ENCODE measurements around the gene CDC42EP3. TPM values are rescaled to one million over a fixed set of nuclear protein-coding genes. Genes with fewer than 3 reads are reported as not detected.

Gene CDC42EP3
- polyA plus RNA-seq, 2 of the 4 experiments (the other 2 are of a cell fraction): 23.8 to 39.1 TPM

DNA sequence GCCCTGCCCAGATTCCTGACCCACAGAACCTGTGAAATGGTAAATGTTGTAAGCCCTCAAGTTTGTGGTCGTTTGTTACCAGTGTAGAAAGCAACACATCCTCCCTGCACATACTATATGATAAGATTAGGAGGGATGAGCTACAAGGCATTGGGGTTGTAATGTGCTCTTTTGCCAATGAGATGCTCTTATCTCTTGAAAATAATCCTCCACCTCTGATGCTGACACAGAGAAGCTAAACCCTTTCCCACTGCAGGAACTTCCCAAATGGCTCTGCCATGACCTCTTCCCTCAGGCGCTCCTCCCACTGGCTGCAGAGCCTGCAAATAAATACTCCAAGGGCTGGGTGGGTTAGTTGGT lies 23.5 kb downstream of the CDC42EP3 start (continued):
- no peak for TF ChIP-seq HMGXB4 (CRISPR knock-in tag; IDR thresholded peaks at IDR 0.05; ENCODE audit: borderline replicate concordance)
- TF ChIP-seq PHF8 (IDR thresholded peaks at IDR 0.05; ENCODE audit: borderline replicate concordance, low read depth): no peak
- TF ChIP-seq, protein P1, sequence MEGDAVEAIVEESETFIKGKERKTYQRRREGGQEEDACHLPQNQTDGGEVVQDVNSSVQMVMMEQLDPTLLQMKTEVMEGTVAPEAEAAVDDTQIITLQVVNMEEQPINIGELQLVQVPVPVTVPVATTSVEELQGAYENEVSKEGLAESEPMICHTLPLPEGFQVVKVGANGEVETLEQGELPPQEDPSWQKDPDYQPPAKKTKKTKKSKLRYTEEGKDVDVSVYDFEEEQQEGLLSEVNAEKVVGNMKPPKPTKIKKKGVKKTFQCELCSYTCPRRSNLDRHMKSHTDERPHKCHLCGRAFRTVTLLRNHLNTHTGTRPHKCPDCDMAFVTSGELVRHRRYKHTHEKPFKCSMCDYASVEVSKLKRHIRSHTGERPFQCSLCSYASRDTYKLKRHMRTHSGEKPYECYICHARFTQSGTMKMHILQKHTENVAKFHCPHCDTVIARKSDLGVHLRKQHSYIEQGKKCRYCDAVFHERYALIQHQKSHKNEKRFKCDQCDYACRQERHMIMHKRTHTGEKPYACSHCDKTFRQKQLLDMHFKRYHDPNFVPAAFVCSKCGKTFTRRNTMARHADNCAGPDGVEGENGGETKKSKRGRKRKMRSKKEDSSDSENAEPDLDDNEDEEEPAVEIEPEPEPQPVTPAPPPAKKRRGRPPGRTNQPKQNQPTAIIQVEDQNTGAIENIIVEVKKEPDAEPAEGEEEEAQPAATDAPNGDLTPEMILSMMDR (IDR thresholded peaks at IDR 0.05): no peak
- no peak for TF ChIP-seq TFCP2L1 (CRISPR knock-in tag; IDR thresholded peaks at IDR 0.05)
- TF ChIP-seq MYC (IDR thresholded peaks at IDR 0.05; ENCODE audit: borderline replicate concordance, low read length): no peak

- Histone ChIP-seq H3K4me1 (peaks cover 43% of the 10 kb centered on the region), H3K4me3 (no peak overlapping the region), H3K4me2 (no peak overlapping the region), H3K9me3 (no peaks in the 10 kb centered on the region), H3K27ac (0 out of 6 replicates have a peak overlapping the region, but pooled peaks of 1 of the 2 experiments have one; percentile 16)
- DNase-seq (ENCODE audit: low read depth in 1 of 2, low spot score in 1 of 2): no peak
- ATAC-seq: peak in 1 of 2 experiments; percentile 70; a peak in 3 of 6 replicates
- CTCF ChIA-PET: interaction anchor here (0.9 to 2.7 kb wide), 3 partner anchors 11 to 231 kb away, joined by 3 to 11 read pairs (median 6); no protein-coding TSS in a partner anchor
- 90% methylated on average over 9 of the region's 9 CpGs for WGBS (ENCODE audit: missing lambda C conversion rate)
- no peak for FAIRE-seq
- TF ChIP-seq NPAS2 (CRISPR knock-in tag; IDR thresholded peaks at IDR 0.05; ENCODE audit: borderline replicate concordance) (no peak), CHD4 (IDR thresholded peaks at IDR 0.05; ENCODE audit: borderline replicate concordance) (no peak), NFE2L2 (conservative IDR thresholded peaks at IDR 0.05; ENCODE audit: low read length) (no peak), TFCP2L1 (CRISPR knock-in tag; IDR thresholded peaks at IDR 0.05) (no peak), GATA3 (IDR thresholded peaks at IDR 0.05; ENCODE audit: borderline replicate concordance) (no peak), RAD21 (conservative IDR thresholded peaks at IDR 0.05 in 1 of 2, IDR thresholded peaks at IDR 0.05 in 1 of 2) (no peak), CEBPB (IDR thresholded peaks at IDR 0.05) (no peak), TP53 (CRISPR knock-in tag; IDR thresholded peaks at IDR 0.05) (no peak)
- TF ChIP-seq, protein P2, sequence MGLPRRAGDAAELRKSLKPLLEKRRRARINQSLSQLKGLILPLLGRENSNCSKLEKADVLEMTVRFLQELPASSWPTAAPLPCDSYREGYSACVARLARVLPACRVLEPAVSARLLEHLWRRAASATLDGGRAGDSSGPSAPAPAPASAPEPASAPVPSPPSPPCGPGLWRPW (IDR thresholded peaks at IDR 0.05): no peak
- TF ChIP-seq, protein P3, sequence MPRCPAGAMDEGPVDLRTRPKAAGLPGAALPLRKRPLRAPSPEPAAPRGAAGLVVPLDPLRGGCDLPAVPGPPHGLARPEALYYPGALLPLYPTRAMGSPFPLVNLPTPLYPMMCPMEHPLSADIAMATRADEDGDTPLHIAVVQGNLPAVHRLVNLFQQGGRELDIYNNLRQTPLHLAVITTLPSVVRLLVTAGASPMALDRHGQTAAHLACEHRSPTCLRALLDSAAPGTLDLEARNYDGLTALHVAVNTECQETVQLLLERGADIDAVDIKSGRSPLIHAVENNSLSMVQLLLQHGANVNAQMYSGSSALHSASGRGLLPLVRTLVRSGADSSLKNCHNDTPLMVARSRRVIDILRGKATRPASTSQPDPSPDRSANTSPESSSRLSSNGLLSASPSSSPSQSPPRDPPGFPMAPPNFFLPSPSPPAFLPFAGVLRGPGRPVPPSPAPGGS (IDR thresholded peaks at IDR 0.05): no peak
- POLR2A ChIA-PET: no interaction called here
Observed at GRCh38 chr2:37645836-37646235, 25.6 kb downstream of the CDC42EP3 start.

- Histone ChIP-seq H3K4me1 (peaks cover 38% of the 10 kb centered on the region), H3K4me2 (peak overlapping the region; percentile 13; the same call in 2 of the 3 replicates), H3K4me3 (no peak overlapping the region), H3K9me3 (no peaks in the 10 kb centered on the region), H3K27ac (0 out of 6 replicates have a peak overlapping the region, but pooled peaks of 1 of the 2 experiments have one; percentile 16)
- WGBS (ENCODE audit: missing lambda C conversion rate): 70% methylated on average over 6 of the region's 6 CpGs
- ChIA-PET POLR2A (no interaction called here), CTCF (interaction anchor here (0.9 to 2.7 kb wide), 3 partner anchors 11 to 230 kb away, joined by 3 to 11 read pairs (median 6); no protein-coding TSS in a partner anchor)
- no peak for TF ChIP-seq HEYL (CRISPR knock-in tag; IDR thresholded peaks at IDR 0.05)
- no peak for TF ChIP-seq FOXS1 (CRISPR knock-in tag; IDR thresholded peaks at IDR 0.05)
- no peak for TF ChIP-seq BHLHE40 (IDR thresholded peaks at IDR 0.05; ENCODE audit: low read depth, low read length)
- no peak for TF ChIP-seq HMGXB4 (CRISPR knock-in tag; IDR thresholded peaks at IDR 0.05; ENCODE audit: borderline replicate concordance)
- no peak for TF ChIP-seq CBX2 (IDR thresholded peaks at IDR 0.05; ENCODE audit: borderline replicate concordance, low read depth)
- no peak for TF ChIP-seq NFE2L2 (conservative IDR thresholded peaks at IDR 0.05; ENCODE audit: low read length)
- no peak for TF ChIP-seq CBX8 (IDR thresholded peaks at IDR 0.05)
- no peak for TF ChIP-seq ZNF302 (CRISPR knock-in tag; IDR thresholded peaks at IDR 0.05)
- TF ChIP-seq JUNB (IDR thresholded peaks at IDR 0.05): no peak
- ATAC-seq: peak in 1 of 2 experiments; percentile 37; a peak in 1 of 6 replicates
- DNase-seq (ENCODE audit: low read depth in 1 of 2, low spot score in 1 of 2): peak in 1 of 2 experiments; percentile 30
- FAIRE-seq: no peak
Observed at GRCh38 chr2:37645362-37645761, 26.1 kb downstream of the CDC42EP3 start.

Measured in A549 (cell line).